ENCODE measurements around the gene OR4C46.
"Not testable (repeated sequence)": the region's sequence is repeated elsewhere in the genome, so short reads cannot be mapped to it uniquely, and the experiment has no call there.

The OR4C46 gene

GRCh38 chr11:54603898-54604297, at the start of gene OR4C46:
TSS of gene OR4C46 (minus strand) at chr11:54603998. CDS start at chr11:54603998, 0 bp downstream.
- DNase-seq (ENCODE audit: low read depth) = no peak

- DNase-seq (ENCODE audit: low read depth) = not testable (repeated sequence)
Observed at GRCh38 chr11:54645606-54646005, 41.8 kb upstream of the OR4C46 start.

- DNase-seq (ENCODE audit: low read depth) = not testable (repeated sequence)
Observed at GRCh38 chr11:54561439-54561838, 42.4 kb downstream of the OR4C46 start.

DNA sequence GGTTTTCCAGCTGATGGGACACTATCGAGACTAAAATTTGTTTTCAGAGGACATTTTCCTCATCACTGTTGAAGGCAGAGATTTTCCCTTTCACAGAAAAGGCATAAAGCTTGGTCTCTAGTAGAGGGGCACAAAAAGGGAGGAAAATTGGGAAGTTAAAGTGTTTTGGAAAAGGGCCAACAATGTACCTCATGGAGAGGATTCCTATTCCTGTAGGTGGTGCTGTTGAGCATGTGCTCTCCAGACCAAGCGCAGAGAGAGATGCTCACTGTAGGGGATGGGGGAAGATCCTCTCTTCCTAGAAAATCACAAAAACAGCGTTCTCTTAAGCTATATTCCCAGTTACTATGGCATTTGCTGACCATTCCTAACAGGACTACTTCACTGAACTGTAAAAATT, 44.9 kb downstream of the OR4C46 start:
- no peak for DNase-seq (ENCODE audit: low read depth)

DNA sequence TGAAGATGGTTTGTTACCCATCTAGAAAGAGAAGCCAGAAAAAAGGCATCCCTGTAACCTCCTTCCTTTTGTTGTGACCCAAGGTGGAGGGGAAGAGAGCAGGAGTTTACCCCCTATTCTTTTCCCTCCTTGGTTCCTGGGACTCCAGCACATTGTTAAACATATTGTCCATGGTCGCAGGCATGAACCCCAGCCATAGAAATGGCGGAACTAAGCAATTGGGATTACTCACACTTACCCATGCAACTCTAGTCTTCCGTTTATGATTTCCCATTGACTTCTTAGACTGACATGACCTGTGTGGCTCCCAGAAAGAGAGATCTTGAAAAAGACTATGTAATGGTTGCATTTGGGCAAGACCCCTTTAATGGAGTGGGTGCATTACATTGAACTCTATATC, 45.4 kb downstream of the OR4C46 start:
- no peak for DNase-seq (ENCODE audit: low read depth)

Measured in stimulated activated CD8-positive, alpha-beta memory T cell treated with anti-CD3 and anti-CD28 coated beads, Interleukin-7, amount 100 ng/mL, for 24 hours (primary cell).